ENCODE results near the gene SMAP1.

SMAP1 gene

DNA sequence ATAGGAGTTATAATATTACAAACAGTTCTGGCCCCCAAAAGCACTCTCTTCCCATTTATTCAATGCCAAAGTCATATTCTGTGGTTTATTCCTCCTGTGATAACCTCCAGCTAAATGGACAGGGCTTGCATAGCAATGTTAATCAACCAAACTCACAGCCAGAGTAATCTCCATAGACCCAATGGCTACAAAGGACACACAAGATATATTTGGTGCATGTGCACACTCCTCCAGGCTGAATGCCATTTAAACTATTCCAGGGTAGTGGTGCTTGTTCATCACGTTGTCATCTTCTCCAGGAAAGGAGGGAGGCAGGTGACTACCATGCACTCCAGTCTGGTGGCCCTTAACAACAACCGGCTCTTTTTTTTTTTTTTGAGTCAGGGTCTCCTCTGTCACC is 232.4 kb downstream of the SMAP1 start:
- no peak for DNase-seq (ENCODE audit: low spot score)

DNA sequence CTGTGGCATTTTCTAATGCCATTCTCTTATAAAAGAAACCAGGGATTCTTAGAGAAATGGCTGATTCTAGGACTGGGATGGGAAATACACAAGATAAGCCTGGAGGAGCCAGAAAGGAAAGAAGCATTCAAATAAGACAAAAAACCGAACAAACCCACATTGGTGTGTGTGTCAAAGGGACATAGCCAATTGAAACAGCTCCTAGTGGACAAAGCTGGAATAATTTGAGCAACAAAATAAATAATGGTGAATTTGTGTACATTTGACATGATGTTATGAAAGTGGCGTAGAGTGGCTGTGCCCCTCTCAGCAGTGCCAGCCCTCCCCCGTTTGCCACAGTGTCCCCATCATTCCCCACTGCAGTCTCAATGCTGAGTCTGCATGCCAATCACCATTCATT is 233.6 kb downstream of the SMAP1 start:
- no peak for DNase-seq (ENCODE audit: low spot score)

DNA sequence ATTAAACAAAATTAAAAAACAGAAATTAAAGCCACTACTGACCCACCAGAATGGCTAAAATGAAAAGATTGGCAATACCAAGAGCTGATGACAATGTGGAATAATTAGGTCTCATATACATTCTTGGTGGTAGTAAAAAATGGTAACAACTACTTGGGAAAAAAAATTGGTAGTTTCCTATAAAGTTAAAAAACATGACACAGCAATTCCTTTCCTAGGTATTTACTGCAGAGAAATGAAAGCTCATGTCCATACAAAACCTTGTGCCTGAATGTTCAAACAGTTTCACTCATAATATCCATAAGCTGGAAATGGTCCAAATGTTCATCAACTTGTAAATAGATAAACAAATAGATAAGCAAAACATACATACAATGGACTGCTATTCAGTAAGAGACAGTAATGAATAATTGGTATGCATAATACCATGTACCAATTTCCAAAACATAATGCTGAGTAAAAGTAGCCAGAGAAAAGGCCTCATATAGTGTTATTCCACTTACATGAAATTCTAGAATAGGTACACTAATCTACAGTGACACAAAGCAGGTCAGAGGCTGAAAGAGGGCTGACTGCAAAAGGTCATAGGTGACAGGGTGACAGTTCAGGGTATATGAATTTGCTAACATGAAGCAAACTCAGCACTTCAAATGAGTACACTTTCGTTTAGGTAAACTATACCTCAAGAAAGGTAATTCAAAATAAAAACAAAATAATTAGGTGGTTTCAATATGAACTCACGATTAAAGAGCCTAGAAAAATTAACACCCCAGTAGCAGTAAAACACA is 236.2 kb downstream of the SMAP1 start:
- DNase-seq (ENCODE audit: low spot score), result no peak

DNA sequence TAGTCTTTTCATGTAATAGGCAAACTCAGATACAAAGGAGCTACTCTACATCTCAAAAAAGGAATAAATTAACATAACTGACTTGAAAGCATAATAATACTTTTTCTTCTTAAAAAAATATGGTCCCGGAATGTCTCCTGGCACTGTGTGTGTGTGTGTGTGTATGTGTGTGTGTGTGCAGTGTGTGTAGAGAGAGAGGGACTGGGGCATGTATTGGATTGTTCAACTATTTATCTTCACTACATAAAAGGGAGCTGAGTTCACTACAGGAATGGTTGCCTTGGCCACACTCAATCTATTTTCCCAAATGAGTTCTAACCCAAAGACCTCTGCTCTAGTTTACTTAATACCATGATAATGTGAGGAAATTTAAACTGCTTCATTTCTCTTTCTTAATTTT is 238.1 kb downstream of the SMAP1 start:
- no peak for DNase-seq (ENCODE audit: low spot score)

All from ecto neural progenitor cell (in vitro differentiated cells).